ENCODE measurements around the gene STRN3. TPM values are rescaled to one million over a fixed set of nuclear protein-coding genes. Genes with fewer than 3 reads are reported as not detected.
"Not testable (repeated sequence)": the region's sequence is repeated elsewhere in the genome, so short reads cannot be mapped to it uniquely, and the experiment has no call there.

Gene STRN3
- total RNA-seq, 2 donors from 2014 or later: 18.1 to 18.9 TPM

GRCh38 chr14:30971586-30971985 is 54.6 kb downstream of the STRN3 start:
- H3K4me3 ChIP-seq: no peak overlapping the region
- peaks cover 0 to 3% (median 0%) of the 10 kb centered on the region in 3 donors for H3K9me3 ChIP-seq
- no peaks in the 10 kb centered on the region for H3K27me3 ChIP-seq
- H3K36me3 ChIP-seq (replicated peaks in 1 of 2; ENCODE audit: insufficient read depth in 1 of 2, low read depth in 2 of 2): no peaks in the 10 kb centered on the region
- H3K4me1 ChIP-seq: peaks cover 21% of the 10 kb centered on the region
- WGBS, 2 donors: 93 to 94% methylated on average over 5 of the region's 5 CpGs
- no peak for TF ChIP-seq CTCF (IDR thresholded peaks at IDR 0.05)
- no peak for TF ChIP-seq POLR2A (IDR thresholded peaks at IDR 0.05)
- ATAC-seq (no peak), DNase-seq (no peak)
- intact Hi-C loops (cut with DNase I): loop anchor here (10.0 kb wide), 1 partner anchor 113 kb away; no protein-coding TSS in a partner anchor
- H3K27ac ChIP-seq: no peak overlapping the region

DNA sequence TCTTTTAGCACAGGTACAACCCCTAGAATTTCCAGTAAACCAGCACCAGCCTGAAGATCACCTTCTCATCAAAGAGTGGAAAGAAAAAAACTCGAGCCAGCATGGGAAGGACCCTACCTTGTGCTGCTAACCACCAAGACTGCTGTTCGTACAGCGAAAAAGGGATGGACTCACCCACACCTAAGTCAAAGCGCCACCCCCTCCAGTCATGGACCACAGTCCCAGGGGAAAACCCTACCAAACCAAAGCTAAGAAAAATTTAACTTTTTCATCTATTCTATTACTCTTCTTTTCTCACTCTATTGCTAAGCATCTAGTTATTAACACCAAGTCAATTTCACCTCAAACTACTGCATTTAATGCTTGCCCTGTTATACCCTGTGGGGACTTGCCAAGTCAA is 56.4 kb downstream of the STRN3 start:
- H3K4me3 ChIP-seq; H3K36me3 ChIP-seq (replicated peaks in 1 of 2; ENCODE audit: insufficient read depth in 1 of 2, low read depth in 2 of 2); H3K27me3 ChIP-seq; H3K27ac ChIP-seq; DNase-seq; ATAC-seq: not testable (repeated sequence)
- WGBS, 2 donors: 70 to 84% methylated on average over 4 of the region's 4 CpGs
- Histone ChIP-seq H3K9me3 (peaks cover 0 to 13% (median 0%) of the 10 kb centered on the region in 3 donors), H3K4me1 (peaks cover 19% of the 10 kb centered on the region)
- intact Hi-C loops (cut with DNase I): loop anchor here (10.0 kb wide), 1 partner anchor 115 kb away; no protein-coding TSS in a partner anchor

GRCh38 chr14:30967364-30968098 is 58.6 kb downstream of the STRN3 start:
- H3K9me3 ChIP-seq: peaks cover 0 to 13% (median 0%) of the 10 kb centered on the region in 3 donors
- H3K27me3 ChIP-seq; ATAC-seq; DNase-seq; H3K4me3 ChIP-seq; H3K27ac ChIP-seq; H3K4me1 ChIP-seq; H3K36me3 ChIP-seq (replicated peaks in 1 of 2; ENCODE audit: insufficient read depth in 1 of 2, low read depth in 2 of 2); intact Hi-C loops (cut with DNase I): not testable (repeated sequence)
- 92 to 94% methylated on average over 11 of the region's 11 CpGs for WGBS, 2 donors

DNA sequence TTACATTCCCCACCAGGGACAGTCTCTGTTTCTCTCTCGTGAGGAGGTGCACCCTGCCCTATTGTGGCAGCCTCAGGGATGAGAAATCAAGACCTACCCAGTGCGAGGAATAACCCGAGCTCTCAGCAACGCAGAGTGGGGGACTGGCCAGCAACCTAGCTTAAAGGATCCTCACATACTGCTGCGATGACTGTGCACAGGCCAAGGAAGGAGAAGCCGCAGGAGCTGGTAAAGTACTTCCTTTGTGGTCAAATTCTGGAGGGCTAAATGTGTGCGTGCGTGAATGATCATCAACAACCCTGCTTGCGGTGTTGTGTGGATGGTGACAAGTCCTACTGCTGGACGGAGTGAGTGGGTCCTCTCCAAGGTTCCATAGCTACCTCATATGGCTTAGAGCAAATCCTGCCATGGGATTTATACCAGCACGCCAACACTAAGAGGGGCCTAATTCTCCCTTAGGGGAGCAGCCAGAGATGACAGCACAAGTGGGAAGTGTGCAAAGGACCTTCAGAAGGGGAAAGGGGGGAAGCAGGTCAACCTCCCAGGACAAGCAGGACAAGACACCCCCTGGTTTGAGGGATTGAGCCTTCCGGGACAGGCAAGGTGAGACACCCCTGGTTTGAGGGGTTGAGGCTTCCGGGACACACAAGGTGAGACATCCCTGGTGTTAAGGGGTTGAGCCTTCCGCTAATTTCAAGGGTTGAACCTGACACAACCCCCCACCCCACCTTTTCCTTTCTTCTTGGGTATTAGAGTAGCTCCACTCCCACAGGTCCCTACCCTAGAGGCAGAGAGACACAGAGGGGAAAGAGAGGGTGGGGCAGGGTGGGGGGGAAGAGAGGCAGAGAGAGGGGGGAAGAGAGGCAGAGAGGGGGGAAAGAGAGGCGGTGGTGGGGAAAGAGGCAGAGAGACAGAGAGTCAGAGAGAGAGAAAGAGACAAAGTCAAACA is 59.5 kb downstream of the STRN3 start:
- no peak for TF ChIP-seq POLR2A (IDR thresholded peaks at IDR 0.05)
- no peak overlapping the region for H3K27ac ChIP-seq

GRCh38 chr14:30965861-30966260 is 60.3 kb downstream of the STRN3 start:
- H3K4me3 ChIP-seq; H3K27me3 ChIP-seq; DNase-seq; H3K27ac ChIP-seq; ATAC-seq; H3K36me3 ChIP-seq (replicated peaks in 1 of 2; ENCODE audit: insufficient read depth in 1 of 2, low read depth in 2 of 2); H3K4me1 ChIP-seq; intact Hi-C loops (cut with DNase I): not testable (repeated sequence)
- peaks cover 0 to 13% (median 0%) of the 10 kb centered on the region in 3 donors for H3K9me3 ChIP-seq
- 94 to 99% methylated on average over 8 of the region's 8 CpGs for WGBS, 2 donors

More for the DNA sequence above, 59.5 kb downstream of the STRN3 start:
- Histone ChIP-seq H3K4me3 (no peak overlapping the region), H3K9me3 (peaks cover 0 to 13% (median 0%) of the 10 kb centered on the region in 3 donors), H3K27me3 (no peaks in the 10 kb centered on the region), H3K4me1 (no peaks in the 10 kb centered on the region), H3K36me3 (replicated peaks in 1 of 2; ENCODE audit: insufficient read depth in 1 of 2, low read depth in 2 of 2) (no peaks in the 10 kb centered on the region)
- no peak for ATAC-seq
- intact Hi-C loops (cut with DNase I): no loop called here
- DNase-seq: no peak
- 89 to 99% methylated on average over 13 to 15 of the region's 15 CpGs for WGBS, 2 donors

- H3K4me3 ChIP-seq; ATAC-seq; H3K27ac ChIP-seq; H3K27me3 ChIP-seq; DNase-seq; intact Hi-C loops (cut with DNase I); H3K36me3 ChIP-seq (replicated peaks in 1 of 2; ENCODE audit: insufficient read depth in 1 of 2, low read depth in 2 of 2): not testable (repeated sequence)
- 97 to 100% methylated on average over 2 of the region's 2 CpGs for WGBS, 2 donors
- Histone ChIP-seq H3K9me3 (peaks cover 0 to 13% (median 0%) of the 10 kb centered on the region in 3 donors), H3K4me1 (peaks cover 17% of the 10 kb centered on the region)
These were observed 63.6 kb downstream of the STRN3 start for GRCh38 chr14:30962537-30962936.

DNA sequence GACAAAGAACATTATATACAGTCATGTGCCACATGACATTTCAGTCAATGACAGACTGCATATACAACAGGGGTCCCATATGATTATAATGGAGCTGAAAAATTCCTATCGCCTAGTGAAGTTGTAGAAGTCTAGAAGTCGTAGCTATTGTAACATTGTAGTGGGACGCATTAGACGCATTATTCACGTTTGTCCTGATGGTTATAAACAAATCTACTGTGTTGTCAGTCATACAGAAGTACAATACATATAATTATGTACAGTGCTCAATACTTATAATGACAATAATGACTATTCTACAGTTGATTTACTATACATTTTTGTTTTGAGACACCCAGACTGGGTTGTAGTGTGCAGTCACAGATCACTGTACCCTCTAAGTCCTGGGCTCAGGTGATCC is 64.8 kb downstream of the STRN3 start:
- Histone ChIP-seq H3K36me3 (replicated peaks in 1 of 2; ENCODE audit: insufficient read depth in 1 of 2, low read depth in 2 of 2) (no peaks in the 10 kb centered on the region), H3K9me3 (peaks cover 0 to 7% (median 0%) of the 10 kb centered on the region in 3 donors), H3K4me3 (no peak overlapping the region), H3K4me1 (peaks cover 19% of the 10 kb centered on the region), H3K27ac (no peak overlapping the region), H3K27me3 (no peaks in the 10 kb centered on the region)
- intact Hi-C loops (cut with DNase I): no loop called here
- DNase-seq (no peak), ATAC-seq (no peak)
- TF ChIP-seq CTCF (IDR thresholded peaks at IDR 0.05) (no peak), POLR2A (IDR thresholded peaks at IDR 0.05) (no peak)
- WGBS, 2 donors: 93 to 94% methylated on average over 5 of the region's 5 CpGs
